ENCODE data around the gene KNDC1.

The KNDC1 gene

GRCh38 chr10:133179128-133179520 is 19.1 kb downstream of the KNDC1 start:
- DNase-seq: no peak

- DNase-seq: no peak
Observed at GRCh38 chr10:133179651-133180050, 19.6 kb downstream of the KNDC1 start.

- no peak for DNase-seq
Observed at GRCh38 chr10:133180192-133180964, 20.4 kb downstream of the KNDC1 start.

GRCh38 chr10:133180965-133181639 is 21.1 kb downstream of the KNDC1 start:
- no peak for DNase-seq

GRCh38 chr10:133182190-133182589 is 22.2 kb downstream of the KNDC1 start:
- no peak for DNase-seq

GRCh38 chr10:133182791-133183645 is 23.0 kb downstream of the KNDC1 start:
- no peak for DNase-seq

- no peak for DNase-seq
Observed at GRCh38 chr10:133183646-133184378, 23.8 kb downstream of the KNDC1 start.

- no peak for DNase-seq
Observed at GRCh38 chr10:133184591-133185244, 24.7 kb downstream of the KNDC1 start.

- no peak for DNase-seq
Observed at GRCh38 chr10:133185421-133185820, 25.4 kb downstream of the KNDC1 start.

- DNase-seq: no peak
Observed at GRCh38 chr10:133185916-133186315, 25.9 kb downstream of the KNDC1 start.

GRCh38 chr10:133186416-133187090 is 26.5 kb downstream of the KNDC1 start:
- no peak for DNase-seq

- no peak for DNase-seq
Observed at GRCh38 chr10:133187091-133187905, 27.3 kb downstream of the KNDC1 start.

GRCh38 chr10:133187906-133188681 is 28.1 kb downstream of the KNDC1 start:
- DNase-seq: no peak

GRCh38 chr10:133189256-133189655 is 29.2 kb downstream of the KNDC1 start:
- DNase-seq: no peak

GRCh38 chr10:133189726-133190125 is 29.7 kb downstream of the KNDC1 start:
- DNase-seq: no peak

- DNase-seq: no peak
Observed at GRCh38 chr10:133190225-133190624, 30.2 kb downstream of the KNDC1 start.

- DNase-seq: no peak
Observed at GRCh38 chr10:133191651-133192050, 31.6 kb downstream of the KNDC1 start.

- no peak for DNase-seq
Observed at GRCh38 chr10:133194151-133194550, 34.1 kb downstream of the KNDC1 start.

GRCh38 chr10:133195096-133195495 is 35.1 kb downstream of the KNDC1 start:
- DNase-seq: no peak

GRCh38 chr10:133195611-133196010 is 35.6 kb downstream of the KNDC1 start:
- no peak for DNase-seq

Data from activated CD4-positive, alpha-beta T cell treated with anti-CD3 and anti-CD28 coated beads, Interleukin-2, amount 50 U/mL, for 4 hours (primary cell).